GM18520 (cell line): Measurements from ENCODE around the gene C18orf32.
"Not testable (repeated sequence)": the region's sequence is repeated elsewhere in the genome, so short reads cannot be mapped to it uniquely, and the experiment has no call there.

Source experiments
- ATAC-seq: cut with Tn5 transposase; IDR thresholded peaks from one replicate; pipeline ENCODE4 v1.9.1; 2021; ENCODE audit not compliant: unreplicated experiment

C18orf32 gene

GRCh38 chr18:49503931-49504330, 16.9 kb upstream of the C18orf32 start:
- no peak for ATAC-seq

GRCh38 chr18:49500201-49500921, 13.3 kb upstream of the C18orf32 start:
- no peak for ATAC-seq

- no peak for ATAC-seq
These were observed 12.1 kb upstream of the C18orf32 start for GRCh38 chr18:49499046-49499637.

GRCh38 chr18:49495480-49495879, 8.4 kb upstream of the C18orf32 start:
- no peak for ATAC-seq

- no peak for ATAC-seq
These were observed 8.0 kb upstream of the C18orf32 start for GRCh38 chr18:49495076-49495475.

- no peak for ATAC-seq
These were observed 7.6 kb upstream of the C18orf32 start for GRCh38 chr18:49494660-49495059.

- no peak for ATAC-seq
These were observed 5.6 kb upstream of the C18orf32 start for GRCh38 chr18:49492694-49493033.

GRCh38 chr18:49491857-49492693, 5.0 kb upstream of the C18orf32 start, which contains the start of gene RPL17:
Gene RPL17, minus strand, starts transcription at chr18:49492465.
- peak; percentile 66 for ATAC-seq

GRCh38 chr18:49491534-49491856, 4.5 kb upstream of the C18orf32 start:
- no peak for ATAC-seq

GRCh38 chr18:49490246-49490762, 3.3 kb upstream of the C18orf32 start:
- ATAC-seq: no peak

- no peak for ATAC-seq
These were observed 777 bp upstream of the C18orf32 start for GRCh38 chr18:49487711-49488310.

- ATAC-seq: no peak
These were observed 455 bp downstream of the C18orf32 start for GRCh38 chr18:49486606-49486952.

- ATAC-seq: no peak
These were observed 900 bp downstream of the C18orf32 start for GRCh38 chr18:49486134-49486533.

- ATAC-seq: no peak
These were observed 3.8 kb downstream of the C18orf32 start for GRCh38 chr18:49483198-49483597.

- no peak for ATAC-seq
These were observed 5.1 kb downstream of the C18orf32 start for GRCh38 chr18:49481907-49482306.

GRCh38 chr18:49481317-49481716, 5.7 kb downstream of the C18orf32 start:
- no peak for ATAC-seq

- ATAC-seq: no peak
These were observed 7.5 kb downstream of the C18orf32 start for GRCh38 chr18:49479381-49480137.

GRCh38 chr18:49476664-49477411, 10.2 kb downstream of the C18orf32 start:
- no peak for ATAC-seq

GRCh38 chr18:49474935-49475334, 12.1 kb downstream of the C18orf32 start:
- not testable (repeated sequence) for ATAC-seq

GRCh38 chr18:49473721-49474120, 13.3 kb downstream of the C18orf32 start:
- ATAC-seq: no peak
